ENCODE results near the gene PPOX.

Gene PPOX

DNA sequence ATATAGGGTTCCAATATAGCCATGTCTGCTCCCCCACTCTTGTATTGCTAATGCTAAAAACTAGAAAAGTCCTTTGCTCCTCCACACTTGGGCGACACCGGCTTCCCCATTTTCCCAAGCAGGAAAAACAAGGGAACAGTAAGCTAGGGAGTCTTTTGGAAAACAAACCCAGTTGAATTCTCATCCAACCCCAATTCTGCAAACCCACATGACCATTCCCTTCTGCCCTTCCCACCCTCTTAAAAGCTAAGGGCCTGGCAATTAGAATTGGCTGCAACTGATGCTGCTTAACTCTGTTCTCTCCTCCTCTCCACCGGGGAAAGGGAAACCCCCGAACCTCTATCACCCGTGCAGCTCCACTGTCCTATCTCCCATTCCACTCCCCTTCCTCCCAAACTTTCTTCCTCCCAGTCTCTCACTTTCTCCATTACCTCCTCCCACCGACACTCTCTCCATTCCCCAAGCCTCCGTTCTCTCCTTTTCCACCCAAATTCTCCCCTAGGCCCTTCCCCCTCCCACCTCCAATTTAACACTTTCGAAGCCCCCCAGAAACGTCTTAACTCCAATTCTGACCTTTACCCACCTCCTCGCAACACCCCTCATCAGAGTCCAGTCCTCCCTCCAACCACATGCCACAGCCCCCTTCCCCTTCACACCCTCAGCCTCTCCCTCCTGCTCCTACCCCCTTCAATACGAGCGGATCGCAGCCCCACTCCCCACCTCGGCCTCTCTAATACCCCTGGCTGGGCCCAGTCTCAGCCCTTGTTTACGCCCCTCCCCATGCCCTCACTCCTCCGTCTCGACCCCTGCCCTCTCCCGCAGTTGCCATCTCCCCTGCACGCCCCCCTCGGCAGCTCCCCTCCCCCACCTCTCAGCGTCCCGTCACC, 34.5 kb upstream of the PPOX start:
- TF ChIP-seq, protein P1, sequence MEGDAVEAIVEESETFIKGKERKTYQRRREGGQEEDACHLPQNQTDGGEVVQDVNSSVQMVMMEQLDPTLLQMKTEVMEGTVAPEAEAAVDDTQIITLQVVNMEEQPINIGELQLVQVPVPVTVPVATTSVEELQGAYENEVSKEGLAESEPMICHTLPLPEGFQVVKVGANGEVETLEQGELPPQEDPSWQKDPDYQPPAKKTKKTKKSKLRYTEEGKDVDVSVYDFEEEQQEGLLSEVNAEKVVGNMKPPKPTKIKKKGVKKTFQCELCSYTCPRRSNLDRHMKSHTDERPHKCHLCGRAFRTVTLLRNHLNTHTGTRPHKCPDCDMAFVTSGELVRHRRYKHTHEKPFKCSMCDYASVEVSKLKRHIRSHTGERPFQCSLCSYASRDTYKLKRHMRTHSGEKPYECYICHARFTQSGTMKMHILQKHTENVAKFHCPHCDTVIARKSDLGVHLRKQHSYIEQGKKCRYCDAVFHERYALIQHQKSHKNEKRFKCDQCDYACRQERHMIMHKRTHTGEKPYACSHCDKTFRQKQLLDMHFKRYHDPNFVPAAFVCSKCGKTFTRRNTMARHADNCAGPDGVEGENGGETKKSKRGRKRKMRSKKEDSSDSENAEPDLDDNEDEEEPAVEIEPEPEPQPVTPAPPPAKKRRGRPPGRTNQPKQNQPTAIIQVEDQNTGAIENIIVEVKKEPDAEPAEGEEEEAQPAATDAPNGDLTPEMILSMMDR (IDR thresholded peaks at IDR 0.05) = no peak
- peaks cover 57 to 59% of the 10 kb centered on the region in 2 experiments for H3K4me1 ChIP-seq (ENCODE audit: control insufficient read depth in 1 of 2, insufficient read depth in 1 of 2, low read depth in 1 of 2, low read length in 1 of 2)

DNA sequence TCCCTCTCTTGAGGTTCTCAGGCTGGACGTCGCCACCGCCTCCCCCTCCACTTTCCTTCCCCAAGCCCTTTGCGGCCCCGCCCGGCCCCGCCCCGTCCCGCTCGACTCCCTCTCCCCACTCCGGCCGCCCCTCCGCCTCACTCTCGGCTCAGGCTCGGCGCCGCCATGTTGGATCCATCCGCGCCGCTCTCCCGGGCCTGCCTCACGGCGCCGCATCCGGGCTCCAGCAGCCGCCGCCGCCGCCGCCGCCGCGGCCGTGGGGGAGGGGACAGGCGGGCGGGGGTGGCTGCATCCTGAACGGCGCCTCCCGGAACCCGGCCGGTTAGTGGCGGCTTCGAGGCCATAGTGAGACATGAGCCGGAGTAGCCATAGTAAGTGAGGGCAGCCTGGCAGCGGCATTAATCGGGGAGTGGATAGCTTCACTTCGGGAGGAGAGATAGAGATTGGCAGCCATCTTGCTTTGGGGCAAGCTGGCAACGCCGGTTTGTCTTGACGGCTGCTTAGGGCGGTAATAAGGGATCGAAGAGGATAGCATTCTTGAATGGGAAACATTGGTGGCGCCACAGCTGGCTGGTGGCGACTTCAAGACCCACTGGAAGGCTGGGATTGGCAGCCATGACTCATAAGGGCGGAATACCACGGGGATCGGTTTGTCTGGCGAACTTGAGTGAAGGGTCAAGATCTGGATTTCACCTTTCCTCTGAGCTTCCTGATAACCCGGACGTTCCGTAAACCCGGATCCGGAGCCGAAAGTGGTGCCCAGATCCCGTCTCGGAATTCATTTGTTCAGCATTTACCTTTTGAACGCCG, 33.6 kb upstream of the PPOX start, which contains the start of gene DEDD:
Gene DEDD (minus strand): TSS at position 258 of the 810 bp plus-strand sequence. CDS start 8,205 bp downstream, outside the sequence.
- no peaks in the 10 kb centered on the region for H3K27me3 ChIP-seq
- H3K4me1 ChIP-seq (ENCODE audit: control insufficient read depth in 1 of 2, insufficient read depth in 1 of 2, low read depth in 1 of 2, low read length in 1 of 2) = peaks cover 48 to 50% of the 10 kb centered on the region in 2 experiments
- H3K36me3 ChIP-seq = peaks cover 20% of the 10 kb centered on the region
- TF ChIP-seq, protein P1 (IDR thresholded peaks at IDR 0.05) = no peak
- H3K9me3 ChIP-seq = no peaks in the 10 kb centered on the region
- peak within 1 kb of the TSS; percentile 96 for H3K27ac ChIP-seq
- peak within 1 kb of the TSS; percentile 85 to 98 for H3K4me3 ChIP-seq (ENCODE audit: low read depth in 1 of 2, low read length in 1 of 2)

More for the DNA sequence above, 34.5 kb upstream of the PPOX start:
- no peaks in the 10 kb centered on the region for H3K27me3 ChIP-seq
- H3K27ac ChIP-seq = peak overlapping the region; percentile 96
- H3K9me3 ChIP-seq = no peaks in the 10 kb centered on the region
- H3K36me3 ChIP-seq = peaks cover 23% of the 10 kb centered on the region
- H3K4me3 ChIP-seq (ENCODE audit: low read depth in 1 of 2, low read length in 1 of 2) = peak overlapping the region; percentile 85 to 98

DNA sequence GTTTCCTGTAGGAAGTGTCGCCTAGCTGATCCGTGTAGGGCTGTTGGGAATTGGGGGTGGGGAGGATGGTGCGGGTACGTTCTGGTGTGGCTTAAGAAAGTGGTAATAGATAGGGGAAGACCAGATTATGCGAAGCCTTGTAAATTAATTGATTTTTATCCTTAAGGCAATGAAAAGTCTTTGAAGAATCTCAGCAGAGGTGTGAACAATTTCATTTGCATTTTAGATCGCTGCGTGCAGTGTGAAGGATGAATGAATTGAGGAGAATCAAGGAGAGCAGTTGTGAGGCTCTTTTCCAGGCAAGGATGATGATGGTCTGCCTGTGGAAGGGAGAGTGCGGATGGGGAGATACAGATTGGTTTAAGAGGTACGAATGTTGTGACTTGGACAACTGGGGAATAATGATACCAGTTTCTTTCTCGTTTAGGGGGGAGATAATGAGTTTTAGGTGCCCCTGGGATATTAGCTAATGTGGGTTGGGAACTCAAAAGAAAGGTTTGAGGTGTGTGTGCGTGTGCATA, 32.9 kb upstream of the PPOX start:
- TF ChIP-seq, protein P1 (IDR thresholded peaks at IDR 0.05) = no peak
- H3K9me3 ChIP-seq = no peaks in the 10 kb centered on the region

GRCh38 chr1:161137881-161138280, 28.3 kb upstream of the PPOX start:
- H3K4me1 ChIP-seq (ENCODE audit: control insufficient read depth in 1 of 2, insufficient read depth in 1 of 2, low read depth in 1 of 2, low read length in 1 of 2) = peaks cover 26 to 27% of the 10 kb centered on the region in 2 experiments
- peak overlapping the region; percentile 85 for H3K27ac ChIP-seq
- no peak overlapping the region for H3K4me3 ChIP-seq (ENCODE audit: low read depth in 1 of 2, low read length in 1 of 2)
- H3K36me3 ChIP-seq = no peaks in the 10 kb centered on the region
- H3K9me3 ChIP-seq = no peaks in the 10 kb centered on the region
- no peaks in the 10 kb centered on the region for H3K27me3 ChIP-seq
- TF ChIP-seq, protein P1 (IDR thresholded peaks at IDR 0.05) = no peak

More for the DNA sequence above, 32.9 kb upstream of the PPOX start:
- H3K4me1 ChIP-seq (ENCODE audit: control insufficient read depth in 1 of 2, insufficient read depth in 1 of 2, low read depth in 1 of 2, low read length in 1 of 2) = peaks cover 48% of the 10 kb centered on the region in 2 experiments
- peak overlapping the region; percentile 85 to 98 for H3K4me3 ChIP-seq (ENCODE audit: low read depth in 1 of 2, low read length in 1 of 2)
- no peaks in the 10 kb centered on the region for H3K27me3 ChIP-seq
- peak overlapping the region; percentile 96 for H3K27ac ChIP-seq
- peaks cover 16% of the 10 kb centered on the region for H3K36me3 ChIP-seq

- H3K9me3 ChIP-seq = no peaks in the 10 kb centered on the region
- H3K27me3 ChIP-seq = no peaks in the 10 kb centered on the region
- H3K36me3 ChIP-seq = no peaks in the 10 kb centered on the region
- H3K4me1 ChIP-seq (ENCODE audit: control insufficient read depth in 1 of 2, insufficient read depth in 1 of 2, low read depth in 1 of 2, low read length in 1 of 2) = peaks cover 22% of the 10 kb centered on the region in 2 experiments
- peak overlapping the region; percentile 85 for H3K27ac ChIP-seq
- H3K4me3 ChIP-seq (ENCODE audit: low read depth in 1 of 2, low read length in 1 of 2) = no peak overlapping the region
- TF ChIP-seq, protein P1 (IDR thresholded peaks at IDR 0.05) = no peak
Observed at GRCh38 chr1:161138431-161138830, 27.8 kb upstream of the PPOX start.

All from neutrophil (primary cell).